PC-9 (cell line): ENCODE results near the gene OR52I1. TPM values are rescaled to one million over a fixed set of nuclear protein-coding genes. Genes with fewer than 3 reads are reported as not detected.
A peak's percentile ranks its signal among the peaks of the same experiment; 100 is the strongest.

Experiments
- BruUV-seq: library from RNA; stranded (reverse); fragments of 400-500 nt; replicated peaks from 2 replicates; lab custom pipeline; 2021; lab: Mats Ljungman, UMichigan
- CTCF ChIA-PET: fragments of 300-600 bp; sonication (Branson Sonifier 250); formaldehyde crosslinking; loops from one replicate; lab custom pipeline; 2022; ENCODE audit warnings: antibody characterized with exemption; lab: Charles Lee
- POLR2A ChIA-PET: fragments of 300-600 bp; sonication (Branson Sonifier 250); formaldehyde crosslinking; loops from one replicate; lab custom pipeline; 2022; ENCODE audit warnings: antibody characterized with exemption; ENCODE audit not compliant: unreplicated experiment; lab: Charles Lee
- DNase-seq, 2 experiments: peaks; one replicate each; pipeline versions ENCODE4 v3.0.0 to v3.0.0-alpha.2; 2015 to 2022; ENCODE audit warnings: mixed read lengths in 1 of 2
- H2AFZ ChIP-seq: fragments of 200-600 bp; sonication (generic); 2 replicates; pipeline ENCODE4 v1.8.1; 2017; ENCODE audit warnings: antibody characterized with exemption
- H3F3A ChIP-seq: fragments of 200-600 bp; sonication (generic); 2 replicates; pipeline ENCODE4 v1.8.1; 2017; ENCODE audit warnings: antibody characterized with exemption, mild to moderate bottlenecking, low read depth; ENCODE audit not compliant: insufficient read depth
- H3K27ac ChIP-seq: fragments of 200-600 bp; sonication (generic); 2 replicates; pipeline ENCODE4 v1.6.1; 2016; ENCODE audit warnings: mixed run types
- H3K27me3 ChIP-seq: fragments of 200-600 bp; sonication (generic); 2 replicates; pipeline ENCODE4 v1.6.1; 2016; ENCODE audit warnings: low read depth, mixed run types; ENCODE audit not compliant: insufficient read depth
- H3K36me3 ChIP-seq: fragments of 200-600 bp; sonication (generic); 2 replicates; pipeline ENCODE4 v1.6.1; 2016; ENCODE audit warnings: low read depth, mixed run types
- H3K4me1 ChIP-seq: fragments of 200-600 bp; sonication (generic); replicated peaks from 2 replicates; pipeline ENCODE4 v1.6.1; 2016; ENCODE audit warnings: mixed run types; ENCODE audit not compliant: insufficient read depth
- H3K4me2 ChIP-seq: fragments of 200-600 bp; sonication (generic); 2 replicates; pipeline ENCODE4 v1.6.1; 2017; ENCODE audit warnings: mixed run types
- H3K4me3 ChIP-seq: fragments of 200-600 bp; sonication (generic); 2 replicates; pipeline ENCODE4 v1.6.1; 2016; ENCODE audit warnings: mixed run types
- H3K79me2 ChIP-seq: fragments of 200-600 bp; sonication (generic); 2 replicates; pipeline ENCODE4 v1.6.1; 2017; ENCODE audit warnings: low read depth, mixed run types
- H3K9me2 ChIP-seq: fragments of 200-600 bp; sonication (generic); 2 replicates; pipeline ENCODE4 v1.8.1; 2017; ENCODE audit warnings: mild to moderate bottlenecking; ENCODE audit not compliant: insufficient read depth
- H3K9me3 ChIP-seq: fragments of 200-600 bp; sonication (generic); 2 replicates; pipeline ENCODE4 v1.8.1; 2016; ENCODE audit warnings: low read depth; ENCODE audit not compliant: insufficient read depth
- H4K20me1 ChIP-seq: fragments of 200-600 bp; sonication (generic); 2 replicates; pipeline ENCODE4 v1.8.1; 2017; ENCODE audit not compliant: insufficient read depth
- EZH2 ChIP-seq: fragments of 200-600 bp; sonication (generic); IDR thresholded peaks from 2 replicates; pipeline ENCODE4 v1.8.0; 2017; ENCODE audit warnings: antibody characterized with exemption, low read depth
- intact Hi-C: fragments of 100-400 bp; cut with micrococcal nuclease; formaldehyde crosslinking; loops from one replicate; pipeline ENCODE4 v1.10.0; 2022; ENCODE audit not compliant: unreplicated experiment
- total RNA-seq: library from RNA; stranded (reverse); gene quantifications from 2 replicates; pipeline ENCODE4 v1.2.3, GENCODE V29; 2021
- TF ChIP-seq, protein P1 (sequence below): fragments of 200-600 bp; sonication (generic); conservative IDR thresholded peaks from 2 replicates; pipeline ENCODE4 v1.6.1; 2017; ENCODE audit warnings: mixed run types, antibody characterized with exemption, mild to moderate bottlenecking, moderate library complexity

OR52I1 gene
- total RNA-seq, 1 experiment from 2014 or later = 0.15 TPM

DNA sequence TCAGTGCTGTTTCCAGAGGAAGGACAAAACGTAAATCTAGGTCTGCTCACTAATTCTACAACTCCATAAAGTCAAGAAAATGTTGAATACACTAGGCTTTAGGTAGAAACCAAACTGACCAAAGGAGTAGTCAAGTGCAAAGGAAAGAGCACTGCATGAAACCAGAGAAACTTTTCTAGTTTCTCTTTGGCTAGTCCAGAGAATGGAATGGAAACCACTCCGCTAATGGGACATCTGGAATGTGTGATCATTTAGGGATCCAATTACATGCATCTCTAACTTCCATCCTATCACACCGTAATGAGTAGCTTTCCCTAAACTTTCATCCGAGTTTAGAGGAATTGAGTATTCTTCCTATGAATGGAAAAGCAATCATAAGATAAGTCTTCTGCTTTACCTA is 46.4 kb upstream of the OR52I1 start:
- no TSS peak for BruUV-seq
- Histone ChIP-seq H2AFZ (no peak overlapping the region), H3K4me3 (no peak overlapping the region), H3K4me2 (no peak overlapping the region), H4K20me1 (no peaks in the 10 kb centered on the region), H3K27ac (no peak overlapping the region), H3K4me1 (no peaks in the 10 kb centered on the region), H3K79me2 (no peaks in the 10 kb centered on the region), H3K36me3 (no peaks in the 10 kb centered on the region), H3F3A (no peaks in the 10 kb centered on the region), H3K9me2 (no peaks in the 10 kb centered on the region), H3K9me3 (no peaks in the 10 kb centered on the region), H3K27me3 (no peaks in the 10 kb centered on the region)
- ChIA-PET POLR2A (no interaction called here), CTCF (no interaction called here)
- no peak for DNase-seq
- no peak for TF ChIP-seq EZH2
- TF ChIP-seq, protein P1, sequence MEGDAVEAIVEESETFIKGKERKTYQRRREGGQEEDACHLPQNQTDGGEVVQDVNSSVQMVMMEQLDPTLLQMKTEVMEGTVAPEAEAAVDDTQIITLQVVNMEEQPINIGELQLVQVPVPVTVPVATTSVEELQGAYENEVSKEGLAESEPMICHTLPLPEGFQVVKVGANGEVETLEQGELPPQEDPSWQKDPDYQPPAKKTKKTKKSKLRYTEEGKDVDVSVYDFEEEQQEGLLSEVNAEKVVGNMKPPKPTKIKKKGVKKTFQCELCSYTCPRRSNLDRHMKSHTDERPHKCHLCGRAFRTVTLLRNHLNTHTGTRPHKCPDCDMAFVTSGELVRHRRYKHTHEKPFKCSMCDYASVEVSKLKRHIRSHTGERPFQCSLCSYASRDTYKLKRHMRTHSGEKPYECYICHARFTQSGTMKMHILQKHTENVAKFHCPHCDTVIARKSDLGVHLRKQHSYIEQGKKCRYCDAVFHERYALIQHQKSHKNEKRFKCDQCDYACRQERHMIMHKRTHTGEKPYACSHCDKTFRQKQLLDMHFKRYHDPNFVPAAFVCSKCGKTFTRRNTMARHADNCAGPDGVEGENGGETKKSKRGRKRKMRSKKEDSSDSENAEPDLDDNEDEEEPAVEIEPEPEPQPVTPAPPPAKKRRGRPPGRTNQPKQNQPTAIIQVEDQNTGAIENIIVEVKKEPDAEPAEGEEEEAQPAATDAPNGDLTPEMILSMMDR = no peak
- intact Hi-C loops = no loop called here

DNA sequence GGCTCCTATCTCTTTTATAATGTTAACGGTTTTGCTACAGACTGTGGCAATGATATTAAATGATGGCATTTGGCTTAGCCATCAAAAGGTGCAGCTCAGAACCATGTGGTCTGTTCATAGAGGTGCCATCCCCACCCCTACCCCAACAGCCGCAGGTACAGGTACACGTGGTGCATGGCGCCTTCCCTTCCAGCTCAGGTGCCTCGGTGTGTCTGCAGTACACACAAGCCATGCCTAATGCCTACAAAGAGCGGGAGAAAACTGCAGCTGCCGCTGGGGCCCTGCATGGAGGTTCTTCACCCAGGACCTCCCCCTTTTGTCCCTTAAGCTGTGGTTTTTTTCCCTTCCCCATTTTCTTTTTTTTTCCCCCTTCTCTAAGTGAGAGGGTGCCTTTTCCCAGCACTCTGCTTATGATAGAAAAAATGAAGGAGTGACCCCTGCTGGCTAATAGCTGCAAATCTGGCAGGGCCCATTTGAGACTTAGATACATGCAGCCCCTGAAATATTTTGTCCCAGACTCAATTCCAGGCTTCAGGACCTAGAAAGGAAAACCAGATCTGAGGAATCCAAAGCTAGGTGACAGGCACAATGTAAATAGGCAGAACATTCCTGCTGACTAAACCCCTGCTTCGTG is 42.4 kb upstream of the OR52I1 start:
- H3K36me3 ChIP-seq = no peaks in the 10 kb centered on the region
- ChIA-PET CTCF (no interaction called here), POLR2A (no interaction called here)
- H3K79me2 ChIP-seq = no peaks in the 10 kb centered on the region
- TF ChIP-seq, protein P1 = peak; percentile 46; the same call in 1 of the 2 replicates
- no peak for TF ChIP-seq EZH2
- intact Hi-C loops = no loop called here
- no peak overlapping the region for H3K27ac ChIP-seq
- no peak for DNase-seq
- no peaks in the 10 kb centered on the region for H3K9me3 ChIP-seq
- no peak overlapping the region for H2AFZ ChIP-seq
- H4K20me1 ChIP-seq = no peaks in the 10 kb centered on the region
- H3K4me1 ChIP-seq = no peaks in the 10 kb centered on the region
- H3K4me2 ChIP-seq = no peak overlapping the region
- no peaks in the 10 kb centered on the region for H3F3A ChIP-seq
- H3K27me3 ChIP-seq = no peaks in the 10 kb centered on the region; the same call in 1 of the 2 replicates
- H3K4me3 ChIP-seq = no peak overlapping the region
- BruUV-seq = no TSS peak
- H3K9me2 ChIP-seq = no peaks in the 10 kb centered on the region

DNA sequence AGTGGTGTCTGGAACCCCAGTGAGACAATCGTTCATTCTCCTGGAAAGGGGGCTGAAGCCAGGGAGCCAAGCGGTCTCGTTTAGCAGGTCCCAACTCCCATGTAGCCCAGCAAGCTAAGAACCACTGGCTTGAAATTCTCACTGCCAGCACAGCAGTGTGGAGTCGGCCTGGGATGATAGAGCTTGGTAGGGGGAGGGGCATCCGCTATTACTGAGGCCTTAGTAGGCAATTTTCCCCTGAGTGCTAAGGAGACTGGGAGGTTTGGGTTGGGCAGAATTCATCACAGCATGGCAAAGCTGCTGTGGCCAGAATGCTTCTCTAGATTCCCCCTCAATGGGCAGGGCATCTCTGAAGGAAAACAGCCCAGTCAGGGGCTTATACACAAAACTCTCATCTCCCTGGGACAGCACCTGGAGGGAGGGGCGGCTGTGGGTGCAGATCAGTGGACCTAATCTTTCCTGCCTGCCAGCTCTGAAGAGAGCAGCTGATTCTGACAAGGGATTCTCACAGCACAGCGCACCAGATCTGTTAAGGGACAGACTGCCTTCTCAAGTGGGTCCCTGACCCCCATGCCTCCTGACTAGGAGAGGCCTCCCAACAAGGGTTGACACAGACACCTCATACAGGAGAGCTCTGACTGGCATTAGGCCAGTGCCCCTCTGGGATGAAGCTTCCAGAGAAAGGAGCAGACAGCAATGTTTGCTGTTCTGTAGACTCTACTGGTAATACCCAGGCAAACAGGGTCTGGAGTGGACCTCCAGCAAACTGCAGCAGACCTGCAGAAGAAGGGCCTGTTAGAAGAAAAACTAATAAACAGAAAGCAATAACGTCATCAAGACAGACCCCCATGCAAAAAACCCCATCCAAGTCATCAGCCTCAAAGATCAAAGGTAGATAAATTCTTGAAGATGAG is 34.1 kb upstream of the OR52I1 start:
- Histone ChIP-seq H3K9me2 (no peaks in the 10 kb centered on the region), H3K4me2 (peak overlapping the region; percentile 53), H3K4me3 (no peak overlapping the region; the same call in 1 of the 2 replicates), H3K9me3 (no peaks in the 10 kb centered on the region), H3F3A (no peaks in the 10 kb centered on the region), H2AFZ (no peak overlapping the region), H3K36me3 (no peaks in the 10 kb centered on the region), H3K79me2 (no peaks in the 10 kb centered on the region), H4K20me1 (no peaks in the 10 kb centered on the region), H3K27me3 (no peaks in the 10 kb centered on the region; the same call in 1 of the 2 replicates), H3K27ac (peak overlapping the region; percentile 16; the same call in 1 of the 2 replicates), H3K4me1 (peaks cover 22% of the 10 kb centered on the region)
- ChIA-PET POLR2A (no interaction called here), CTCF (no interaction called here)
- BruUV-seq = no TSS peak
- intact Hi-C loops = no loop called here
- DNase-seq = no peak
- TF ChIP-seq EZH2 = no peak
